Loucy (cell line): ENCODE results near the gene TOM1L2.

Experiments used
- H2AFZ ChIP-seq: fragments of 200-600 bp; sonication (generic); 2 replicates; pipeline ENCODE4 v1.6.0; 2016; ENCODE audit warnings: antibody characterized with exemption, mild to moderate bottlenecking, low read length, moderate library complexity
- H3F3A ChIP-seq: fragments of 200-600 bp; 2 replicates; pipeline ENCODE4 v1.6.0; 2016; ENCODE audit warnings: antibody characterized with exemption, low read depth, mild to moderate bottlenecking
- H3K27me3 ChIP-seq: fragments of 200-600 bp; sonication (generic); 2 replicates; pipeline ENCODE4 v1.6.1; 2014; ENCODE audit warnings: low read length, mild to moderate bottlenecking; ENCODE audit not compliant: insufficient read depth, poor library complexity, severe bottlenecking
- H3K36me3 ChIP-seq: fragments of 200-600 bp; sonication (generic); 2 replicates; pipeline ENCODE4 v1.6.1; 2016; ENCODE audit warnings: low read length; ENCODE audit not compliant: insufficient read depth
- H3K4me1 ChIP-seq: fragments of 200-600 bp; sonication (generic); 2 replicates; pipeline ENCODE4 v1.5.1; 2014; ENCODE audit warnings: low read length, mild to moderate bottlenecking; ENCODE audit not compliant: insufficient read depth, poor library complexity, severe bottlenecking
- H3K4me2 ChIP-seq: fragments of 200-600 bp; sonication (generic); 2 replicates; pipeline ENCODE4 v1.6.0; 2014; ENCODE audit warnings: antibody characterized with exemption, low read length, low read depth, mild to moderate bottlenecking; ENCODE audit not compliant: poor library complexity, severe bottlenecking
- H3K4me3 ChIP-seq: fragments of 200-600 bp; sonication (generic); 2 replicates; pipeline ENCODE4 v1.5.1; 2014; ENCODE audit warnings: low read length, mild to moderate bottlenecking, mixed read lengths; ENCODE audit not compliant: poor library complexity, severe bottlenecking
- H3K79me2 ChIP-seq: fragments of 200-600 bp; sonication (generic); 2 replicates; pipeline ENCODE4 v1.6.1; 2014; ENCODE audit warnings: low read length; ENCODE audit not compliant: insufficient read depth
- H3K9ac ChIP-seq: fragments of 200-600 bp; sonication (generic); 2 replicates; pipeline ENCODE4 v1.6.0; 2014; ENCODE audit warnings: mild to moderate bottlenecking, low read depth, low read length, moderate library complexity; ENCODE audit not compliant: poor library complexity, severe bottlenecking
- H3K9me2 ChIP-seq: fragments of 200-600 bp; sonication (generic); replicated peaks from 2 replicates; pipeline ENCODE4 v1.6.1; 2016; ENCODE audit warnings: low read depth, low read length, mixed read lengths
- H3K9me3 ChIP-seq: fragments of 200-600 bp; sonication (generic); 2 replicates; pipeline ENCODE4 v1.6.1; 2014; ENCODE audit warnings: mild to moderate bottlenecking, antibody characterized with exemption, low read length, low read depth; ENCODE audit not compliant: insufficient read depth
- H4K20me1 ChIP-seq: fragments of 200-600 bp; sonication (generic); 2 replicates; pipeline ENCODE4 v1.6.0; 2014; ENCODE audit warnings: antibody characterized with exemption, low read length, mild to moderate bottlenecking; ENCODE audit not compliant: insufficient read depth, poor library complexity, severe bottlenecking
- CTCF ChIP-seq: fragments of 200-600 bp; sonication (generic); conservative IDR thresholded peaks from 2 replicates; pipeline ENCODE4 v1.5.1; 2014; ENCODE audit warnings: mild to moderate bottlenecking, antibody characterized with exemption, low read length
- EZH2phosphoT487 ChIP-seq: fragments of 200-600 bp; IDR thresholded peaks from 2 replicates; pipeline ENCODE4 v1.6.1; 2018; ENCODE audit warnings: antibody characterized with exemption, mild to moderate bottlenecking, moderate library complexity, borderline replicate concordance

The TOM1L2 gene

GRCh38 chr17:17972952-17973254 is 703 bp upstream of the TOM1L2 start:
- Histone ChIP-seq H3K4me2 (peak overlapping the region; percentile 78), H4K20me1 (peaks cover 6% of the 10 kb centered on the region), H2AFZ (peak overlapping the region; percentile 80), H3K4me1 (peaks cover 19% of the 10 kb centered on the region), H3K27me3 (no peaks in the 10 kb centered on the region), H3K36me3 (no peaks in the 10 kb centered on the region), H3K9me3 (no peaks in the 10 kb centered on the region), H3K9ac (no peak overlapping the region), H3K79me2 (peaks cover 17% of the 10 kb centered on the region; the same call in 1 of the 2 replicates), H3F3A (no peaks in the 10 kb centered on the region), H3K4me3 (peak overlapping the region; percentile 74), H3K9me2 (no peaks in the 10 kb centered on the region)
- no peak for TF ChIP-seq EZH2phosphoT487
- no peak for TF ChIP-seq CTCF

DNA sequence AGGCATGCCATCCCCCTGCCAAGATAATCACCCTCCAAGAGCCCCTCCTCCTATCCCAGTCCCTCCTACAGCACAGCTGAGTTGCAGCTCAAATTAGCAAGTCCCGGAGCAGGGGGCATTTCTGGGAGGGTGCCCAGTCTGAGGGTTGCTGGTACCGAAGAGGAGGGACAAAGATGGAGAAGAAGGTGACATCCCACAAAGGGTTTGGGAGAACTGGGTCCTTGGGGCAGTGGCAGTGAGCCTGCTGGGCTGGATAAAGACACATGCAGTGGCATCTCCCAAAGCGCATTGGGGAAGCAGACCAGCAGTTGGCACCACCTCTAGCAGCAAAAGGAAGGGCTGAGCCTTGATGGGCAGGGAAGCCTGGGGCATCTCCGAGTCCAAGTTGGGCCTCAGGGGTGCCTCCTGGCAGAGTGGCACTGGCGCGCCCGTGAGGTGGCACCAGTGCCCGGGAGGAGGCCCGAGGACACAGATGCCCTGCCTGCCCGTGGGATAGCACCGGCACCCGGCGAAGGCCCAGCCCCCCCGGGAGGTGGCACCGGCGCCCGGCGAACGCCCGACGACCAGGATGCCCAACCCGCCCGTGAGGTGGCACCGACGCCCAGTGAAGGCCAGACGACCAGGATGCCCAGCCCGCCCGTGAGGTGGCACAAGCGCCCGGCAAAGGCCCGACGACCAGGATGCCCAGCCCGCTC is 622 bp downstream of the TOM1L2 start:
- H3K79me2 ChIP-seq = peaks cover 17% of the 10 kb centered on the region; the same call in 1 of the 2 replicates
- H4K20me1 ChIP-seq = peaks cover 6% of the 10 kb centered on the region
- peak overlapping the region; percentile 75 for H3K4me3 ChIP-seq
- no peaks in the 10 kb centered on the region for H3K27me3 ChIP-seq
- no peaks in the 10 kb centered on the region for H3F3A ChIP-seq
- H3K36me3 ChIP-seq = no peaks in the 10 kb centered on the region
- H3K9me3 ChIP-seq = no peaks in the 10 kb centered on the region
- peaks cover 19% of the 10 kb centered on the region for H3K4me1 ChIP-seq
- peak overlapping the region; percentile 74 for H3K9ac ChIP-seq
- no peaks in the 10 kb centered on the region for H3K9me2 ChIP-seq
- no peak for TF ChIP-seq CTCF
- no peak for TF ChIP-seq EZH2phosphoT487
- peak overlapping the region; percentile 98 for H3K4me2 ChIP-seq
- H2AFZ ChIP-seq = peak overlapping the region; percentile 65; the same call in 1 of the 2 replicates

- H3K4me3 ChIP-seq = peak overlapping the region; percentile 75
- H2AFZ ChIP-seq = no peak overlapping the region
- H3K9ac ChIP-seq = peak overlapping the region; percentile 74
- H3K36me3 ChIP-seq = no peaks in the 10 kb centered on the region
- peaks cover 6% of the 10 kb centered on the region for H4K20me1 ChIP-seq
- H3K4me2 ChIP-seq = peak overlapping the region; percentile 98
- H3F3A ChIP-seq = no peaks in the 10 kb centered on the region
- H3K27me3 ChIP-seq = no peaks in the 10 kb centered on the region
- H3K9me3 ChIP-seq = no peaks in the 10 kb centered on the region
- TF ChIP-seq CTCF = no peak
- TF ChIP-seq EZH2phosphoT487 = no peak
- H3K4me1 ChIP-seq = peaks cover 19% of the 10 kb centered on the region
- peaks cover 17% of the 10 kb centered on the region; the same call in 1 of the 2 replicates for H3K79me2 ChIP-seq
- H3K9me2 ChIP-seq = no peaks in the 10 kb centered on the region
Measured at GRCh38 chr17:17970699-17971430, 1.3 kb downstream of the TOM1L2 start.
